Measurements from ENCODE around the gene ZNF138.
A peak's percentile ranks its signal among the peaks of the same experiment; 100 is the strongest.
"Not testable (repeated sequence)": the region's sequence is repeated elsewhere in the genome, so short reads cannot be mapped to it uniquely, and the experiment has no call there.

ZNF138 gene

GRCh38 chr7:64794171-64794844, at the start of gene ZNF138:
Gene ZNF138, plus strand, starts transcription at chr7:64794428. Its CDS starts 141 bp downstream, at chr7:64794569.
- DNase-seq: peak; percentile 80 to 90 (median 84)

DNA sequence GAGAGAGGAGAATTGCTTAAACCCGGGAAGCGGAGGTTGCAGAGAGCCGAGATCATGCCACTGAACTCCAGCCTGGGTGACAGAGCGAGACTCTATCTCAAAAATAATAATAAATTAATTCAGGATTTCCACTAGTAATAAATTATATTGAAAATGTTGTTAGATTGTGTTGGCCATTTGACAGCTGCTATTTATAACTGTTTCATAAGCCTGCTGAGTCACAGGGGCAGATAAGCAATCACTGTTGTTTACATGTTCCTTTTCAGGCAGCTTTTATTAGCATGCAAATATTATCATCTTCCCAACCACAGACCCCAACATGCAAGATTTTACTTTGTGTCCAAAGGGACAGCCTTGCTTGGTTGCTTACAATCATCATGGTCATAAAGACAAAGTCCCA, 49.5 kb upstream of the ZNF138 start:
- DNase-seq: no peak

- DNase-seq: no peak
Observed at GRCh38 chr7:64747802-64748201, 46.4 kb upstream of the ZNF138 start.

DNA sequence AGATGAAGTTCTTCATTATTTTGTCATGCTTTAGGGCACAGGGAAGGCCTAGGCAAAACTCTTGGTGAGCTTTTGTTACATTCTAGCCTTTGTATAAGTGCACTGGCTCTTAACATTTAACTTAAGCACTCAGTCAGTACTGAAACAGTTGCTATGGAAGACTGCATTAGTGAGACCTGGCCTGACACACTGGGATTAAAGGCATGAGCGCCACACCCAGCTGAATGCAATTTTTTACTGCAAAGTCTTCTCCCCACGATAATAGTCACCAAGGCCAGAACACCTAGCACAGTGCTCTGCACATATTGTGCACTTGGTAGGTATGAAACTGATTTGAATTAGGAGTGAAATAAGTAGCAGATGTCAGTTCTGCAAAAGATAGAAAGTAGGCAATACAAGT, 41.2 kb upstream of the ZNF138 start:
- DNase-seq: no peak

DNA sequence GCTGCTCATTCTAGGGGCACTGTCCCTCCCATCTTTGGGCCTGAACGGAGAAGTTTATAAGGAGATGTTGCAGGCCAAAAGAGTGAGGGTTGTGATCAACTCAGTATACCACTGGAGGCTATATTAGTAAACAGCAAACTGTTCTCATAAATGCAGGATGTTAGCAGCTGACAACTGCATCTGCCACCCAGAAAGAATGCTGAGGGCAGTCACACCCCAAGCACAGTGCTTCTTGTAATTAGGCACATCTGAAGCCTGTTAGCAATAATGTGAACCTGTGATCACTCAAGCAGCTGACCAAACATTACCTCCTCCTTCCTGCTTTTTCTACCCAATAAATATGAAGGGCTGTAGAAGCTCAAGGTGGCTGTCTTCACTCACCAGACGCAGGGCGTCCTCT, 38.4 kb upstream of the ZNF138 start:
- DNase-seq: no peak

DNA sequence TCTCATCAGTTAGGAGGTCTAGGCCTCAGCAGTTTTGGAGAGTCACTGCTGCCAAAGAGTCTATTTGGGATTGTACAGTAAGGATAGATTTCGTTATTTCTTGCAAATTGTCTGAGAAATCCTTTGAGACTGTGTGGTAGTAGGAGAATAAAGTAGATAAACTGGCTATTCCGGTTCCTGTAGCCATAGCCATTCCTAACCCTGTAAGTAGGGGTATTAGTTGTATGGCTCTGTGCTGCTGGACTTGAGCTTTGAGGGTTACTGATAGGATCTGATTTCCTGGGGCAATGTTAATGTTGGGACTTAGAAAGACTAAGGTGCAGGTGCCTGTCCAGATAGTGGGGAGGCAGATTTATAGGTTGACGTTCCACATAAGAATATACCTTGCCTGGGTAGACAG, 36.1 kb upstream of the ZNF138 start:
- no peak for DNase-seq

GRCh38 chr7:64768824-64769223, 25.4 kb upstream of the ZNF138 start:
- DNase-seq: no peak

- no peak for DNase-seq
Observed at GRCh38 chr7:64774204-64774842, 19.9 kb upstream of the ZNF138 start.

GRCh38 chr7:64775289-64775688, 18.9 kb upstream of the ZNF138 start:
- DNase-seq: no peak

DNA sequence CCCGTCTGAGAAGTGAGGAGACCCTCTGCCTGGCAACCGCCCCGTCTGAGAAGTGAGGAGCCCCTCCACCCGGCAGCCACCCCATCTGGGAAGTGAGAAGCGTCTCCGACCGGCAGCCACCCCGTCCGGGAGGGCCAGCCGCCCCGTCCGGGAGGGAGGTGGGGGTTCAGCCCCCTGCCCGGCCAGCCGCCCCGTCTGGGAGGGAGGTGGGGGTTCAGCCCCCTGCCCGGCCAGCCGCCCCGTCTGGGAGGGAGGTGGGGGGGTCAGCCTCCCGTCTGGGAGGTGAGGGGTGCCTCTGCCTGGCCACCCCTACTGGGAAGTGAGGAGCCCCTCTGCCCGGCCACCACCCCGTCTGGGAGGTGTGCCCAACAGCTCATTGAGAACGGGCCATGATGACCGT, 9.4 kb upstream of the ZNF138 start:
- DNase-seq: not testable (repeated sequence)

DNA sequence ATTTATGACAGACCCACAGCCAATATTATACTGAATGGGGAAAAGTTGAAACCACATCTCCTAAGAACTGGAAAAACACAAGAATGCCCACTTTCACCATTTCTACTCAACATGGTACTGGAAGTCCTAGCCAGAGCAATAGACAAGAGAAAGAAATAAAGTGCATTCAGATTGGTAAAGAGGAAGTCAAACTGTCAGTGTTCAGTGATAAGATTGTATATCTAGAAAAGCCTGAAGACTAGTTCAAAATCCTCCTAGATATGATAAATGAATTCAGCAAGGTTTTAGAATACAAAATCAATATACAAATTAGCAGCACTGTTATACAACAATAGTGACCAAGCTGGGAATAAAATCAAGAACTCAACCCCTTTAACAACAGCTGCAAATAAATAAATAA, 6.9 kb upstream of the ZNF138 start:
- DNase-seq: no peak

DNA sequence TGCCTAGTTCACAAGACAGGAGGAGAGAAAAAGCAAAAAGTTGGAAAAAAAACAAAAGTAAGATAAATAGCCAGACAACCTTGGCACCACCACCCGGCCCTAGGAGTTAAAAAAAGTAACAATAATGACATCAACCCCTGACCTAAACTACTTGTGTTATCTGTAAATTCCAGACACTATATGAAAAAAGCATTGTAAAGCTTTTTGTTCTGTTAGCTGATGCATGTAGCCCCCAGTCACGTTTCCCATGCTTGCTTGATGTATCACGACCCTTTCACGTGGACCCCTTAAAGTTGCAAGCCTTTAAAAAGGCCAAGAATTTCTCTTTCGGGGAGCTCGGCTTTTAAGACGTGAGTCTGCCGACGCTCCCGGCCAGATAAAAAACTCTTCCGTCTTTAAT, 5.0 kb upstream of the ZNF138 start:
- DNase-seq: not testable (repeated sequence)

DNA sequence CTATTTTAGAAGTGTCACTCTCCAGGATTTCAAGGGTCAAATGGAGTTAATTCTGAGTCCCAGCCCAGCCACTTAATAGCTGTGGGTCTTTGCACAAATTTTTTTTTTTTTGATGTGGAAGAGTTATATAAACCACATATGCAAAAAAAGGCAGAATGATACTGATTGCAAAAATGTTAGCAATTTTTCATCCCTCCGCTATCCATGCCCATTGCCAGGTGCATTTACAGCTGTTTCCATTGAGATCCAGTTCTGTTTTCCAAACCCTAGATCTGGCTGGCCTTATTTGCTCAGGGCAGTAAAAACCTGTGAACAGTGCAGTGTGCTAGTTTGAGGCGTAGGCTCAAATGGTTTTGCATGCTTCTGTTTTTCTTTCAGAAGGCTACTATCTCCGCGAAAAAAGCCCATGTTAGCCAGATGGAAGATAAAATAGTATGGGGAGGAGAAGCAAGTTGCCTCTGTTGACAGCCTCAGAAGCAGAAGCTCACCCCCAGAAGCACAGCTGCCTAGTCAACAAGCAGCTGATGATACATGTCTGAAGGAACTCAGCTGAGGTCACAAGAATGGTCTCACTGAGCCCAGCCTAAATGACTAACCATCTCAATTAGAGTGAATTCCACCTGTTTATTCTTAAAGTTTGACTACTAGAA, 997 bp upstream of the ZNF138 start:
- DNase-seq: no peak

DNA sequence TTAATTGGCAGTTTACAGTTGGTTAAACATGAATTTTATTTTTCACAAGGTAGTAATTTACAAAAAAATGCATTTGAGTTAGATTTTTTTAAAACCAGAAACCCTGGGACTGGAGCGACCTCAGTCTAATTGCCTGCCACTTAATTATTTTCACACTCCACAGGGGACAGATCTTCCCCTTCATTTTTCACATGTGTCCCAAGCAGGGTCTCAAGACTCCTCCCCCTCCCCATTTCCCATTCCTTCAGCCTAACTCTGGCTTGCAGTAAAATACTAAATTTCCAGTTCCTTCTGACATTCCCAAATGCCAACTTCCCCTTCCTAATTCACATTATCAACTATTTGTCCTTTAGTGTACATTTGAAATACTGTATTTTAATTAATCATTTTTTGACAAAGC, 948 bp downstream of the ZNF138 start:
- DNase-seq: no peak

DNA sequence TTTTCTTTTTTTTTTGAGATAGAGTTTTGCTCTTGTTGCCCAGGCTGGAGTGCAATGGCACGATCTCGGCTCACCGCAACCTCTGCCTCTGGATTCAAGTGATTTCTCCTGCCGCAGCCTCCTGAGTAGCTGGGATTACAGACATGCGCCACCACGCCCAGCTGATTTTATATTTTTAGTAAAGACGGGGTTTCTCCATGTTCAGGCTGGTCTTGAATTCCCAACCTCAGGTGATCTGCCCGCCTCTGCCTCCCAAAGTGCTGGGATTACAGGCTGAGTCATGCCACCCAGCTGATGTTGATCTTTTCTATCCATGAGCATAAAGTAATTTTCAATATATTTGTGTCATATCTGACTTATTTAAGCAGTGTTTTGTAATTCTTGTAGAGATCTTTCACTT, 4.9 kb downstream of the ZNF138 start:
- not testable (repeated sequence) for DNase-seq

DNA sequence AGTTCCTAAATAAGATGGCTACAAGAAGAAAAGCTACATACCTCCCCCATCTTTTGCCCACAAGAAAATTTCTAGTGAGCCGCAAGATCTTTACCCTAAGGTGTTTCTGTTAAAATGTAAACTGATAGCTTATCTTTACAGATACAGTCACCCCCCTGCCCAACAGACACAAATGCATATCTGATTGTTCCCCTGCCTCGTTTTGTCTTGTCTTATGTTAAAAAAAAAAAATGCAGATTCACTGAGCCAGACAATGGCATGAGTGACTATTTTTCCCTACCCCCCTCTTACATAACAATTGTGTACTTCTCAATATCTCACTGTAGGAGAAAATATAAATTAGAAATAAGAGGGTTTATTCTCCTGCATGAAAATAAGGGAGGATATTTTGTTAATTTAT, 8.5 kb downstream of the ZNF138 start:
- DNase-seq: no peak

DNA sequence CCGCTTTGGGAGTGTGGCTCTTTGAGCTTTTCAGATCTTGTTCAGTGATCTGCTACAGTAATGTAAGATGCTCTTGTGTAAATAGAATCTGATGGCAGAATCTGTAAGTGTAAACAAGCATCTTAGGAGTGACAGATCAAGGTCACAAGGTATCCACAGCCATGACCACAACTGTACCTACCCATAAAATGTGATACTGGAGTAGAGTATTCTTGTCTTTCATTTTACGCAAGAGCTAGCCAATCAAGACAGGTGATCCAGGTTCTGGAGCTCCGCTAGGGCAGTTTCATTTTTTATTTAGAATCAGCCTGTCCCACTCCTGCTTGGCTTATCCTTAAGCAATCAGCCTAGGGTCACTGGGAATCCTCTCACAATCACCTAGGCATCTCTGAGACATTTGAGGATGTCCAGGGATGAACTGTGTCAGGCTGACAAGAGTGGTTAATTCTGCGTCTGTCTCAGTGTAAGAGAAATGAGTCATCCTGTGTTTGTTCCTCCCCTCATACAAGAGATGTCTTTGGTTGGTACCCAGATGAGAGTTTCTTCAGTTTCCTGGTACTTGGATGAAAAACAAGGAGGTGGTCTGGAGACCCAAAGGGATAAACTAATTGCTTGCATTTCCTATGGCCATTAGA, 13.6 kb downstream of the ZNF138 start:
- DNase-seq: no peak

DNA sequence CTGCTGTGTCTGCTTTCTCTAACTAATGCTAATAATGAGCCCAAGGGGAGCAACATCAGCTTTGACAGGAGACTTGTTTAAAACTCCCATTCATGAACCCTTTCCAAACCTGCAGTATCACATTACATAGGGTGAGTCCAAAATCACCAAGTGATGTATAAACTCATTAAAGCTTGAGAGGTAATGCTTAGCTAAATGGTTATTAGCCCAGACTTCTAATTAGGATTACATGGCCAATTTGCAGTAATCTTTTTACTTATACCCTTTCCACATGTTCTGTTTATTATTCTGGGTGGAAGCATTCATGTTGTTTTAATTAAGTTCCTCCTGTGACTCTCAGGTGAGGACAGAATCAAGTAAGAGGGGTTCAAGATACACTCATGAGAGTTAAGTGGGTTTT, 17.5 kb downstream of the ZNF138 start:
- no peak for DNase-seq

GRCh38 chr7:64830926-64831325, 36.7 kb downstream of the ZNF138 start:
- no peak for DNase-seq

- DNase-seq: no peak
Observed at GRCh38 chr7:64832136-64832535, 37.9 kb downstream of the ZNF138 start.

DNA sequence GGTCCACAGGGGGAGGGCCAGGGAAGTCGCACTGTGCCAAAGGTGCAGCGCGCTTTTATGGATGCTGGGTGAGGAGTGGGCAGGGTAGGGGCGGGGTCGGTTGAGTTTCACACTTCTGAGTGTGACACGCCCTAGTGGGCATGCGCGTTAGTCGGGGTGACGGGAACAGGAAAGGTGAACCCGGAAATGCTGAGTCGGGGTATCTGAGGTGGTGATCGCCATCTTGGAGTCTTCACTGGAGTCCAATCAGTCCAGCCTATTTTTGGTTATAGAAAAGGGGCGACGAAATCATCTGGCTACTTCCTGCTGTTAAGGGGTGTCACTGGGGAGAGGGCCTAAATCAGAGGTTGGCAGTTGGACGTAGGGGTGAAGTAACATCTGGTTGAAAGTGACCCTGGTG, 40.8 kb downstream of the ZNF138 start:
- no peak for DNase-seq

GRCh38 chr7:64835856-64836255, 41.6 kb downstream of the ZNF138 start:
- DNase-seq: not testable (repeated sequence)

DNA sequence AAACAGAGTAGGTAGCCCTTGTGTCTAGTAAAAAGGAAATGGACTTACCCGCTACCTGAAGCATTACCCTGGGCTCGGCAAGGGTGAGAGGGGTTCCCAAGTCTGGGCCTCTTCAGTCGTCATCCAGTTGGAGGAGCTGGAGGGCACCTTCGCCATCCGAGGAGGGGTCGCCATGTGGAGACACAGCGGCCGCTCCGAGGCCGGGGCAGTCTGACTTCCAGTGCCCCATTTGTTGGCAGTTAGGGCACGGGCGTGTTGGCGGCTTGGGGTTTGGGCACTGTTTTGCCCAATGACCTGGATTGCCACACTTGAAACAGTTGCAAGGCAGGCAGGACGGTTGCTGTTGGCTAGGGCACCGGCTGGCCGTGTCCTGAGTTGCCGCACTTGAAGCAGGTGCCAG, 43.8 kb downstream of the ZNF138 start:
- not testable (repeated sequence) for DNase-seq

DNA sequence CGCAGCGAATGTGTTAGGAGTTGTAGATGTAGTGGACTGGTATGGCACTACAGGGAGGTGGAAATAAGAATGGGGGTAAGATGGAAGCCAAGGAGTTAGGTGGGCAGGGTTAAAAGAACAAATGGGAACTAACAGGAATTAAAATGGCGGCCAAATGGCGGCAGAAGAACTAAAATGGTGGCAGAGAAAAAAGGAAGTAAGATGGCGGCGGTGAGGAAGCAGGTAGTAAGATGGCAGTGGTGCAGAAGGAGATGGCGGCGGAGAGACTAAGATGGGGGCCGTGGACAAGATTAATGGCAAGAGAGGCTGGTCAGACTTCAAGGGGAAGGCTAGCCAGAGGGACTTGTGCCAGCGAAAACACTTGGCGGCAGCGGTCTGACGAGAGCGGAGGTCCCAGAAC, 44.5 kb downstream of the ZNF138 start:
- no peak for DNase-seq
